MG63 (cell line): ENCODE results near the gene IFIT1. TPM values are rescaled to one million over a fixed set of nuclear protein-coding genes. Genes with fewer than 3 reads are reported as not detected.

Experiments
- DNase-seq: peaks from one replicate; pipeline ENCODE4 v3.0.0-alpha.2; 2020
- H3K27me3 ChIP-seq: fragments of 250-450 bp; sonication (Bioruptor Pico); 2 replicates; pipeline ENCODE4 v1.5.1; 2020; ENCODE audit warnings: mild to moderate bottlenecking, moderate library complexity
- H3K36me3 ChIP-seq: fragments of 250-450 bp; sonication (Bioruptor Pico); 2 replicates; pipeline ENCODE4 v1.5.1; 2020; ENCODE audit warnings: mild to moderate bottlenecking, moderate library complexity
- H3K4me3 ChIP-seq: fragments of 250-450 bp; sonication (Bioruptor Pico); 2 replicates; pipeline ENCODE4 v1.5.1; 2020; ENCODE audit warnings: mild to moderate bottlenecking, moderate library complexity
- H3K9me3 ChIP-seq: fragments of 250-450 bp; sonication (Bioruptor Pico); 2 replicates; pipeline ENCODE4 v1.5.1; 2020; ENCODE audit warnings: mild to moderate bottlenecking, moderate library complexity
- total RNA-seq: library from RNA; depleted of rRNA; stranded (reverse); fragments of >200 nt; shearing (Covaris generic); gene quantifications from 2 replicates; pipeline ENCODE4 v1.2.3, GENCODE V29; 2014; ENCODE audit warnings: low replicate concordance

The IFIT1 gene
- total RNA-seq, 1 experiment from 2014 or later = 40.8 TPM

GRCh38 chr10:89357975-89358374 lies 34.4 kb upstream of the IFIT1 start:
- DNase-seq = no peak
- no peaks in the 10 kb centered on the region for H3K36me3 ChIP-seq
- no peaks in the 10 kb centered on the region for H3K27me3 ChIP-seq
- H3K9me3 ChIP-seq = no peaks in the 10 kb centered on the region
- no peak overlapping the region for H3K4me3 ChIP-seq

- DNase-seq = no peak
- Histone ChIP-seq H3K27me3 (no peaks in the 10 kb centered on the region), H3K9me3 (no peaks in the 10 kb centered on the region), H3K4me3 (no peak overlapping the region), H3K36me3 (no peaks in the 10 kb centered on the region)
These were observed 32.3 kb upstream of the IFIT1 start for GRCh38 chr10:89360157-89360556.

- no peaks in the 10 kb centered on the region for H3K27me3 ChIP-seq
- DNase-seq = no peak
- H3K4me3 ChIP-seq = no peak overlapping the region
- H3K36me3 ChIP-seq = no peaks in the 10 kb centered on the region
- no peaks in the 10 kb centered on the region for H3K9me3 ChIP-seq
These were observed 29.5 kb upstream of the IFIT1 start for GRCh38 chr10:89362929-89363328.

- H3K4me3 ChIP-seq = no peak overlapping the region
- no peaks in the 10 kb centered on the region for H3K9me3 ChIP-seq
- no peaks in the 10 kb centered on the region for H3K36me3 ChIP-seq
- DNase-seq = no peak
- no peaks in the 10 kb centered on the region for H3K27me3 ChIP-seq
These were observed 28.5 kb upstream of the IFIT1 start for GRCh38 chr10:89363729-89364442.

- Histone ChIP-seq H3K4me3 (no peak overlapping the region), H3K9me3 (no peaks in the 10 kb centered on the region), H3K27me3 (no peaks in the 10 kb centered on the region), H3K36me3 (no peaks in the 10 kb centered on the region)
- DNase-seq = no peak
These were observed 27.9 kb upstream of the IFIT1 start for GRCh38 chr10:89364531-89364930.

GRCh38 chr10:89367529-89367928 lies 24.9 kb upstream of the IFIT1 start:
- DNase-seq = no peak
- no peak overlapping the region for H3K4me3 ChIP-seq
- H3K27me3 ChIP-seq = no peaks in the 10 kb centered on the region
- H3K9me3 ChIP-seq = no peaks in the 10 kb centered on the region
- no peaks in the 10 kb centered on the region for H3K36me3 ChIP-seq

- H3K36me3 ChIP-seq = no peaks in the 10 kb centered on the region
- H3K4me3 ChIP-seq = no peak overlapping the region
- H3K9me3 ChIP-seq = no peaks in the 10 kb centered on the region
- DNase-seq = no peak
- H3K27me3 ChIP-seq = no peaks in the 10 kb centered on the region
These were observed 24.3 kb upstream of the IFIT1 start for GRCh38 chr10:89368129-89368528.

GRCh38 chr10:89369156-89370105 lies 23.0 kb upstream of the IFIT1 start:
- Histone ChIP-seq H3K9me3 (no peaks in the 10 kb centered on the region), H3K27me3 (no peaks in the 10 kb centered on the region)

GRCh38 chr10:89371079-89371478 lies 21.3 kb upstream of the IFIT1 start:
- Histone ChIP-seq H3K27me3 (no peaks in the 10 kb centered on the region), H3K36me3 (no peaks in the 10 kb centered on the region), H3K4me3 (no peak overlapping the region), H3K9me3 (no peaks in the 10 kb centered on the region)
- no peak for DNase-seq

More at GRCh38 chr10:89369156-89370105, 23.0 kb upstream of the IFIT1 start:
- Histone ChIP-seq H3K4me3 (no peak overlapping the region), H3K36me3 (no peaks in the 10 kb centered on the region)
- no peak for DNase-seq

- no peak overlapping the region for H3K4me3 ChIP-seq
- no peaks in the 10 kb centered on the region for H3K9me3 ChIP-seq
- DNase-seq = no peak
These were observed 20.4 kb upstream of the IFIT1 start for GRCh38 chr10:89371987-89372386.

GRCh38 chr10:89373916-89374711 lies 18.3 kb upstream of the IFIT1 start:
- no peaks in the 10 kb centered on the region for H3K27me3 ChIP-seq
- no peaks in the 10 kb centered on the region for H3K9me3 ChIP-seq
- no peaks in the 10 kb centered on the region for H3K36me3 ChIP-seq
- H3K4me3 ChIP-seq = no peak overlapping the region
- DNase-seq = peak; percentile 78

More at GRCh38 chr10:89371987-89372386, 20.4 kb upstream of the IFIT1 start:
- Histone ChIP-seq H3K27me3 (no peaks in the 10 kb centered on the region), H3K36me3 (no peaks in the 10 kb centered on the region)

GRCh38 chr10:89374713-89375141 lies 17.7 kb upstream of the IFIT1 start:
- no peak for DNase-seq

GRCh38 chr10:89377705-89378637 lies 14.5 kb upstream of the IFIT1 start, which contains the start of gene IFIT1B:
Gene IFIT1B, plus strand, starts transcription at chr10:89378056. Its CDS starts 80 bp downstream, at chr10:89378136.
- Histone ChIP-seq H3K9me3 (no peaks in the 10 kb centered on the region), H3K36me3 (no peaks in the 10 kb centered on the region), H3K4me3 (no peak within 1 kb of the TSS), H3K27me3 (no peaks in the 10 kb centered on the region)
- no peak for DNase-seq

More at GRCh38 chr10:89374713-89375141, 17.7 kb upstream of the IFIT1 start:
- Histone ChIP-seq H3K4me3 (no peak overlapping the region), H3K9me3 (no peaks in the 10 kb centered on the region), H3K36me3 (no peaks in the 10 kb centered on the region), H3K27me3 (no peaks in the 10 kb centered on the region)

- no peaks in the 10 kb centered on the region for H3K27me3 ChIP-seq
- no peak for DNase-seq
- H3K9me3 ChIP-seq = no peaks in the 10 kb centered on the region
- no peak overlapping the region for H3K4me3 ChIP-seq
- H3K36me3 ChIP-seq = no peaks in the 10 kb centered on the region
These were observed 13.3 kb upstream of the IFIT1 start for GRCh38 chr10:89379103-89379502.

- Histone ChIP-seq H3K9me3 (no peaks in the 10 kb centered on the region), H3K4me3 (no peak overlapping the region), H3K27me3 (no peaks in the 10 kb centered on the region), H3K36me3 (no peaks in the 10 kb centered on the region)
- DNase-seq = no peak
These were observed 9.7 kb upstream of the IFIT1 start for GRCh38 chr10:89382757-89383156.
